Keratinocyte (primary cell): ENCODE measurements around the gene CDKN1A. TPM values are rescaled to one million over a fixed set of nuclear protein-coding genes. Genes with fewer than 3 reads are reported as not detected.

Experiments
- DNase-seq: peaks from one replicate; pipeline ENCODE4 v3.0.0-alpha.2; 2011; ENCODE audit warnings: low read depth, missing footprints, low spot score
- FAIRE-seq: peaks from 2 replicates; lab custom pipeline; 2011; peaks lifted over from hg19 to GRCh38; lab: Jason Lieb, UNC
- H2AFZ ChIP-seq: 2 replicates; pipeline ENCODE4 v1.6.0; 2012; ENCODE audit warnings: low read length, control low read depth, inconsistent platforms; ENCODE audit not compliant: control insufficient read depth
- H3K27ac ChIP-seq: 2 replicates; pipeline ENCODE4 v1.5.1; 2011; ENCODE audit warnings: low read length; ENCODE audit not compliant: control insufficient read depth, insufficient read depth
- H3K27me3 ChIP-seq: 3 replicates; pipeline ENCODE4 v1.6.0; 2011; ENCODE audit warnings: low read length; ENCODE audit not compliant: control insufficient read depth, insufficient read depth; ENCODE audit errors: extremely low read depth
- H3K36me3 ChIP-seq, 2 experiments: 2 replicates in 1 of 2; 3 replicates in 1 of 2; pipeline ENCODE4 v1.5.1; 2011; ENCODE audit warnings: low read length in 2 of 2, mild to moderate bottlenecking in 1 of 2; ENCODE audit not compliant: control insufficient read depth in 2 of 2, insufficient read depth in 2 of 2; ENCODE audit errors: extremely low read depth in 1 of 2
- H3K4me1 ChIP-seq: 3 replicates; pipeline ENCODE4 v1.5.1; 2011; ENCODE audit warnings: low read length; ENCODE audit not compliant: control insufficient read depth, insufficient read depth; ENCODE audit errors: extremely low read depth
- H3K4me2 ChIP-seq: 3 replicates; pipeline ENCODE4 v1.6.0; 2011; ENCODE audit warnings: low read depth, low read length; ENCODE audit not compliant: control insufficient read depth, insufficient read depth; ENCODE audit errors: extremely low read depth
- H3K4me3 ChIP-seq, 3 experiments: fragments of 200-600 bp in 1 of 3; sonication (generic) in 1 of 3; 2 replicates in 2 of 3; 3 replicates in 1 of 3; pipeline ENCODE4 v1.5.1; 2011 to 2016; ENCODE audit warnings: low read length in 3 of 3, mild to moderate bottlenecking in 3 of 3, control low read depth in 2 of 3, inconsistent platforms in 1 of 3, low read depth in 1 of 3, mixed read lengths in 1 of 3, mixed run types in 1 of 3, moderate library complexity in 1 of 3; ENCODE audit not compliant: control insufficient read depth in 2 of 3, insufficient read depth in 2 of 3; ENCODE audit errors: extremely low read depth in 1 of 3
- H3K79me2 ChIP-seq: 2 replicates; pipeline ENCODE4 v1.6.0; 2012; ENCODE audit warnings: low read length; ENCODE audit not compliant: control insufficient read depth, insufficient read depth
- H3K9ac ChIP-seq: 3 replicates; pipeline ENCODE4 v1.6.0; 2011; ENCODE audit warnings: low read length; ENCODE audit not compliant: control insufficient read depth, insufficient read depth; ENCODE audit errors: extremely low read depth
- H3K9me1 ChIP-seq: 3 replicates; pipeline ENCODE4 v1.6.0; 2011; ENCODE audit warnings: low read length; ENCODE audit not compliant: control insufficient read depth, insufficient read depth; ENCODE audit errors: extremely low read depth
- H3K9me3 ChIP-seq: 2 replicates; pipeline ENCODE4 v1.5.1; 2012; ENCODE audit warnings: low read depth, low read length; ENCODE audit not compliant: control insufficient read depth
- H4K20me1 ChIP-seq: 3 replicates; pipeline ENCODE4 v1.6.0; 2011; ENCODE audit warnings: low read length; ENCODE audit not compliant: control insufficient read depth, insufficient read depth; ENCODE audit errors: extremely low read depth
- EZH2 ChIP-seq: IDR thresholded peaks from one replicate; pipeline ENCODE4 v1.6.1; 2012; ENCODE audit warnings: inconsistent platforms, mild to moderate bottlenecking, low read length, moderate library complexity
- dilution Hi-C: fragments of 300-500 bp; cut with MboI; formaldehyde crosslinking; loops from one replicate; pipeline ENCODE4 v1.7.0; 2020; ENCODE audit warnings: low sequenced_read_pairs; ENCODE audit not compliant: extremely low pct_ligation_motif_present
- polyA plus RNA-seq, 5 experiments: library from polyadenylated mRNA; depleted of rRNA in 3 of 5; stranded (reverse) in 3 of 5; stranded (forward) in 1 of 5; unstranded in 1 of 5; fragments of >200 nt; gene quantifications; 1 replicate in 1 of 5; 2 replicates in 3 of 5; 3 replicates in 1 of 5; pipeline versions ENCODE4 v1.2.1 to v1.2.3, GENCODE V29; 2011 to 2012; ENCODE audit warnings: missing spikeins in 2 of 5, low read depth in 1 of 5, low replicate concordance in 1 of 5
- TF ChIP-seq, protein P1 (sequence below), 3 experiments: IDR thresholded peaks in 1 of 3; conservative IDR thresholded peaks in 1 of 3; optimal IDR thresholded peaks in 1 of 3; 2 replicates in 2 of 3; 3 replicates in 1 of 3; pipeline versions ENCODE3 to v1.5.1; 2011; ENCODE audit warnings: low read length in 3 of 3, mild to moderate bottlenecking in 3 of 3, moderate library complexity in 2 of 3, control low read depth in 1 of 3, inconsistent platforms in 1 of 3; ENCODE audit not compliant: insufficient read depth in 2 of 3; ENCODE audit errors: extremely low read depth in 1 of 3

Gene CDKN1A
- polyA plus RNA-seq, 1 donor (not counting 4 experiments of a cell fraction or from before 2014, with no cell fraction given), result 185 TPM

DNA sequence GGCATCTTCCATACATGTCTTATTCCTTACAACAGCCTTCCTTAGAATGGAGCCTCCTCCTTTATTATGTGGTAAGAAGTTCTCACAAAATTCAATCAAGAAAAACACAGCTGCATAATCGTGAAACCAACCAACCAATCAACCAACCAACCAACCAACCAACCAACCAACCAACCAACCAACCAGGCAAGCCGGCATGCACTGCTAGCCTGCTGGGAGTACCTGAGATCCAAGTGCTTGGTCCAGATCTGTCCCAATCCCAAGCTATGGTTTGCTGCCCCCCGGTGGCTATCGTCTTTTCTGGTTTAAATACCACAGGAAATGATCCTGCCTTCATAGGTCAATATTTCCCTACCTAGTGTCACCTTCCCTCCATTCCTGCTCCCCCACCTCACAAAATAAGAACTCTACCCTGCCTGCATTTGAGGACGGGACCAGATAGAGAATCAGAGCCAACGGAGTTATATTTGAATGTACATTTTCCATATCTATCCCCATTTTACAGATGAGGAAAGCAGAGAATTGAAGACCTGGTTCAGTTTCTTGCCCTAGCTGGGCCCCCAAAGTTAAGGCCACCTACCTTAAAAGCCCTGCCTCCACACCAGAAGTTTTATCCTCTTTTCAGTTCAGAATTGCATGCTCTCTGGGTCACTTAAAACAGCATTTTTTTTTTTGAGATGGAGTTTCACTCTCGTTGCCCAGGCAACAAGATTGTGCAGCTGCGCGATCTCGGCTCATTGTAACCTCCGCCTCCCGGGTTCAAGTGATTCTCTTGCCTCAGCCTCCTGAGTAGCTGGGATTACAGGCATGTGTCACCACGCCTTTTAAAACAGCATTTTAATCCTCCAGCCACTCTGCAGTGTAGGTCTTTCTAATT, 46.2 kb downstream of the CDKN1A start:
- Histone ChIP-seq H3K79me2 (no peaks in the 10 kb centered on the region), H3K9ac (no peak overlapping the region), H3K36me3 (no peaks in the 10 kb centered on the region), H3K4me3 (no peak overlapping the region), H4K20me1 (no peaks in the 10 kb centered on the region), H3K27ac (no peak overlapping the region), H3K9me1 (no peaks in the 10 kb centered on the region), H3K4me2 (no peak overlapping the region), H3K27me3 (peaks cover 3% of the 10 kb centered on the region), H2AFZ (no peak overlapping the region), H3K9me3 (no peaks in the 10 kb centered on the region), H3K4me1 (peaks cover 13% of the 10 kb centered on the region)
- dilution Hi-C loops, result no loop called here
- TF ChIP-seq, protein P1, sequence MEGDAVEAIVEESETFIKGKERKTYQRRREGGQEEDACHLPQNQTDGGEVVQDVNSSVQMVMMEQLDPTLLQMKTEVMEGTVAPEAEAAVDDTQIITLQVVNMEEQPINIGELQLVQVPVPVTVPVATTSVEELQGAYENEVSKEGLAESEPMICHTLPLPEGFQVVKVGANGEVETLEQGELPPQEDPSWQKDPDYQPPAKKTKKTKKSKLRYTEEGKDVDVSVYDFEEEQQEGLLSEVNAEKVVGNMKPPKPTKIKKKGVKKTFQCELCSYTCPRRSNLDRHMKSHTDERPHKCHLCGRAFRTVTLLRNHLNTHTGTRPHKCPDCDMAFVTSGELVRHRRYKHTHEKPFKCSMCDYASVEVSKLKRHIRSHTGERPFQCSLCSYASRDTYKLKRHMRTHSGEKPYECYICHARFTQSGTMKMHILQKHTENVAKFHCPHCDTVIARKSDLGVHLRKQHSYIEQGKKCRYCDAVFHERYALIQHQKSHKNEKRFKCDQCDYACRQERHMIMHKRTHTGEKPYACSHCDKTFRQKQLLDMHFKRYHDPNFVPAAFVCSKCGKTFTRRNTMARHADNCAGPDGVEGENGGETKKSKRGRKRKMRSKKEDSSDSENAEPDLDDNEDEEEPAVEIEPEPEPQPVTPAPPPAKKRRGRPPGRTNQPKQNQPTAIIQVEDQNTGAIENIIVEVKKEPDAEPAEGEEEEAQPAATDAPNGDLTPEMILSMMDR (optimal IDR thresholded peaks at IDR 0.05 in 1 of 3, IDR thresholded peaks at IDR 0.05 in 1 of 3, conservative IDR thresholded peaks at IDR 0.05 in 1 of 3; ENCODE audit: extremely low read depth in 1 of 3, insufficient read depth in 2 of 3, low read length in 3 of 3), result peak; percentile 65 to 84 (median 70)
- TF ChIP-seq EZH2, result no peak
- FAIRE-seq (peak; percentile 71), DNase-seq (no peak)

DNA sequence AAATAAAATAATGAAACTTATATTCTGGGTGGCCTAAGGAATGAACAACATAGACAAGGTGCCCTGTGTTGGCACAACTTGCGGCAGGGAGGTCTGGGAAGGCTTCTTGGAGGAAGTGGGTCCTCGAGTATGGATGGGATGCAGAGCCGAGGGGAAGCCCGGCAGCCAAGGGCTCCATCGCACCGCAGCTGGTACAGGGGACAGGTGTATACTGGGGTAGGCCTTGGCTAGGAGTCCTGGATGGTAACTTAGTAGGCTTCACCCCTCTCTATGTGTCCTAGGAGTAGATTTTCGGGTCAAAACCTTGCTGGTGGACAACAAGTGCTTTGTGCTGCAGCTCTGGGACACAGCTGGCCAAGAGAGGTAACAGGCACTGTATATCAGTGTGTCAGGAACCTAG, 47.1 kb downstream of the CDKN1A start:
- H3K4me2 ChIP-seq, result no peak overlapping the region
- H3K27me3 ChIP-seq, result no peaks in the 10 kb centered on the region
- no peak for DNase-seq
- no peak overlapping the region for H3K27ac ChIP-seq
- no peaks in the 10 kb centered on the region for H4K20me1 ChIP-seq
- no peak overlapping the region for H2AFZ ChIP-seq
- peaks cover 13% of the 10 kb centered on the region for H3K4me1 ChIP-seq
- H3K9ac ChIP-seq, result no peak overlapping the region
- H3K4me3 ChIP-seq, result no peak overlapping the region
- dilution Hi-C loops, result no loop called here
- no peaks in the 10 kb centered on the region for H3K79me2 ChIP-seq
- FAIRE-seq, result no peak
- no peaks in the 10 kb centered on the region for H3K9me1 ChIP-seq
- TF ChIP-seq, protein P1 (optimal IDR thresholded peaks at IDR 0.05 in 1 of 3, IDR thresholded peaks at IDR 0.05 in 1 of 3, conservative IDR thresholded peaks at IDR 0.05 in 1 of 3; ENCODE audit: extremely low read depth in 1 of 3, insufficient read depth in 2 of 3, low read length in 3 of 3), result no peak
- TF ChIP-seq EZH2, result no peak
- no peaks in the 10 kb centered on the region for H3K36me3 ChIP-seq
- H3K9me3 ChIP-seq, result no peaks in the 10 kb centered on the region
